PC-9 (cell line): ENCODE results near the gene SHANK3.

Experiments
- CTCF ChIP-seq: fragments of 200-600 bp; sonication (generic); conservative IDR thresholded peaks from 2 replicates; pipeline ENCODE4 v1.6.1; 2017; ENCODE audit warnings: mixed run types, antibody characterized with exemption, mild to moderate bottlenecking, moderate library complexity
- EZH2 ChIP-seq: fragments of 200-600 bp; sonication (generic); IDR thresholded peaks from 2 replicates; pipeline ENCODE4 v1.8.0; 2017; ENCODE audit warnings: antibody characterized with exemption, low read depth

GRCh38 chr22:50670513-50670912 is 2.1 kb upstream of the SHANK3 start:
- no peak for TF ChIP-seq CTCF
- TF ChIP-seq EZH2 = no peak
